Trophoblast cell (in vitro differentiated cells and primary cell): ENCODE measurements around the gene ULK4.

Experiments
- DNase-seq, 2 donors: peaks; one replicate each; pipeline ENCODE4 v3.0.0-alpha.2; 2016
- H2AFZ ChIP-seq: 2 replicates; pipeline ENCODE4 v1.6.1; 2013; ENCODE audit warnings: low read length, moderate library complexity, mild to moderate bottlenecking; ENCODE audit not compliant: insufficient read depth, poor library complexity
- H2AK5ac ChIP-seq: 2 replicates; pipeline ENCODE4 v1.6.1; 2013; ENCODE audit warnings: mild to moderate bottlenecking, low read length
- H2BK120ac ChIP-seq: 2 replicates; pipeline ENCODE4 v1.6.1; 2013; ENCODE audit warnings: low read length, mild to moderate bottlenecking, moderate library complexity; ENCODE audit not compliant: insufficient read depth, poor library complexity
- H2BK12ac ChIP-seq: 2 replicates; pipeline ENCODE4 v1.6.1; 2013; ENCODE audit warnings: mild to moderate bottlenecking, low read length, moderate library complexity
- H2BK5ac ChIP-seq: 2 replicates; pipeline ENCODE4 v1.6.1; 2013; ENCODE audit warnings: low read length, low read depth, moderate library complexity, mild to moderate bottlenecking; ENCODE audit not compliant: poor library complexity
- H3K14ac ChIP-seq: 2 replicates; pipeline ENCODE4 v1.6.1; 2013; ENCODE audit warnings: mild to moderate bottlenecking, low read length
- H3K18ac ChIP-seq: 2 replicates; pipeline ENCODE4 v1.6.1; 2013; ENCODE audit warnings: mild to moderate bottlenecking, low read length
- H3K23ac ChIP-seq: 2 replicates; pipeline ENCODE4 v1.6.1; 2013; ENCODE audit warnings: low read length
- H3K27ac ChIP-seq: 2 replicates; pipeline ENCODE4 v1.5.1; 2013; ENCODE audit warnings: low read depth, mild to moderate bottlenecking, inconsistent platforms, low read length, moderate library complexity
- H3K27me3 ChIP-seq: 2 replicates; pipeline ENCODE4 v1.6.1; 2013; ENCODE audit warnings: inconsistent platforms, mild to moderate bottlenecking, low read length, moderate library complexity; ENCODE audit not compliant: insufficient read depth
- H3K36me3 ChIP-seq, 2 experiments: 1 replicate in 1 of 2; 2 replicates in 1 of 2; pipeline ENCODE4 v1.6.1; 2013; ENCODE audit warnings: low read length in 2 of 2, mild to moderate bottlenecking in 2 of 2, moderate library complexity in 1 of 2; ENCODE audit not compliant: insufficient read depth in 2 of 2, control insufficient read depth in 1 of 2
- H3K4ac ChIP-seq: 2 replicates; pipeline ENCODE4 v1.6.1; 2013; ENCODE audit warnings: low read depth, mild to moderate bottlenecking, low read length, moderate library complexity
- H3K4me1 ChIP-seq, 2 experiments: 1 replicate in 1 of 2; 2 replicates in 1 of 2; pipeline ENCODE4 v1.6.1; 2013; ENCODE audit warnings: low read length in 2 of 2, mild to moderate bottlenecking in 2 of 2, moderate library complexity in 1 of 2; ENCODE audit not compliant: insufficient read depth in 2 of 2, control insufficient read depth in 1 of 2
- H3K4me2 ChIP-seq: 2 replicates; pipeline ENCODE4 v1.6.1; 2013; ENCODE audit warnings: inconsistent platforms, mild to moderate bottlenecking, low read length, moderate library complexity
- H3K4me3 ChIP-seq: 2 replicates; pipeline ENCODE4 v1.5.1; 2013; ENCODE audit warnings: mild to moderate bottlenecking, low read depth, low read length, inconsistent platforms
- H3K79me1 ChIP-seq: one replicate; pipeline ENCODE4 v1.6.1; 2013; ENCODE audit warnings: low read length
- H3K79me2 ChIP-seq: 2 replicates; pipeline ENCODE4 v1.6.1; 2013; ENCODE audit warnings: low read length, mild to moderate bottlenecking; ENCODE audit not compliant: control insufficient read depth, insufficient read depth, poor library complexity
- H3K9ac ChIP-seq: 2 replicates; pipeline ENCODE4 v1.6.1; 2013; ENCODE audit warnings: mild to moderate bottlenecking, low read length
- H3K9me3 ChIP-seq: 2 replicates; pipeline ENCODE4 v1.6.1; 2013; ENCODE audit warnings: low read depth, mild to moderate bottlenecking, control low read depth, inconsistent platforms, low read length; ENCODE audit not compliant: insufficient read depth
- H4K12ac ChIP-seq: 2 replicates; pipeline ENCODE4 v1.6.1; 2013; ENCODE audit warnings: low read depth, mild to moderate bottlenecking, low read length, moderate library complexity
- H4K8ac ChIP-seq: 2 replicates; pipeline ENCODE4 v1.6.1; 2013; ENCODE audit warnings: low read depth, mild to moderate bottlenecking, low read length, moderate library complexity
- H4K91ac ChIP-seq: one replicate; pipeline ENCODE4 v1.6.1; 2013; ENCODE audit warnings: low read depth, mild to moderate bottlenecking, low read length, moderate library complexity
- WGBS: extraction: QIAGEN DNeasy Blood & Tissue Kit; methylation state at CpG from one replicate; pipeline ENCODE4 v1.1.7; 2013; ENCODE audit warnings: missing lambda C conversion rate; ENCODE audit not compliant: insufficient read length, insufficient coverage; ENCODE audit errors: extremely low coverage; 5-methylcytosine and 5-hydroxymethylcytosine counted together

The ULK4 gene

DNA sequence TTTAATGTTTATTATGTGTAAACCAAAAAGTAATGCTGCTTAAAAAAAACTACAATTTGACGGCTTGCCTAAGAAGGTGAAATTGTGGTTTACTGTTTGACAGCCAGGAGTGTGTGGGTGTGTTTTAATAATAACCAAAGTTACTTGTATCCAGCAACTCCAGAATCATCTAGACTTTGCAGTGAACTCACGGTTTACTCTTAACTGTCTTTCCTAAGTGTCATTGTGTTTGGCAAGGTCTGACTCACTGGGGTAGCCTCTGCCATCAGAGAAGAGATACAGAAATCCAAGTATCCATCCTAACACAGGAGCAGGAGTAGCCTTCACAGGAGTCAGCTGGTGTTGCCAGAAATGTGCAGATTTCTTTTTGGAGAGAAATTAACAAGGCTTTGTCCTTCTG, 611.5 kb downstream of the ULK4 start:
- no peak overlapping the region for H3K27ac ChIP-seq
- no peak for DNase-seq
- no peak overlapping the region for H4K91ac ChIP-seq
- H2BK5ac ChIP-seq = no peak overlapping the region
- no peak overlapping the region for H2BK12ac ChIP-seq
- no peak overlapping the region for H3K23ac ChIP-seq
- H4K8ac ChIP-seq = no peak overlapping the region
- no peak overlapping the region for H3K4ac ChIP-seq
- H2AFZ ChIP-seq = no peak overlapping the region
- H3K4me3 ChIP-seq = no peak overlapping the region
- H2BK120ac ChIP-seq = no peak overlapping the region
- H3K18ac ChIP-seq = no peak overlapping the region
- no peaks in the 10 kb centered on the region for H3K79me2 ChIP-seq
- H3K27me3 ChIP-seq = no peaks in the 10 kb centered on the region
- peaks cover 0 to 2% of the 10 kb centered on the region in 2 experiments for H3K4me1 ChIP-seq
- H3K9ac ChIP-seq = no peak overlapping the region
- no peaks in the 10 kb centered on the region for H3K36me3 ChIP-seq
- WGBS = no CpG with 5 or more reads among the region's 2 CpGs
- no peak overlapping the region for H4K12ac ChIP-seq
- H3K4me2 ChIP-seq = no peak overlapping the region
- H3K9me3 ChIP-seq = no peaks in the 10 kb centered on the region
- no peak overlapping the region for H2AK5ac ChIP-seq
- H3K14ac ChIP-seq = no peak overlapping the region
- no peaks in the 10 kb centered on the region for H3K79me1 ChIP-seq

DNA sequence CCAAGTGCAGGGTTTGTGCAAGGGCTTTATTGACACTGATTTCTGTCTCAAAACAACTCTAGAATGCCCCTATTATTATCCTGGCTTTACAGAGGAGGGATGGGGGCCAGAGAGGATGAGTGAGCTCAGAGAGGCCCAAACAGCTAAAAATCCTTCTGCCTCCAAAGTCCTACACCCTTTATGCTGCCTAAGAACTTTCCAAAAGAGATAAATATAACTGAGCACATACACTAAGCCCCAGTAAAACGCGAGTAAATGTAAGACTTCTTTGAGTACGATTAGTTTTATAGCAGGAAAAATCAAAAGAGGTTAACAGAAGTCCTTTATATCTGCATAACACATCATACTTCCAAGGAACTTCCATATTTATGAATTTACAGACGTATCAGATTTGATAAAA, 613.5 kb downstream of the ULK4 start:
- H4K12ac ChIP-seq = no peak overlapping the region
- DNase-seq = no peak
- no peak overlapping the region for H3K4me3 ChIP-seq
- no CpG with 5 or more reads among the region's 4 CpGs for WGBS
- no peak overlapping the region for H3K9ac ChIP-seq
- H3K79me1 ChIP-seq = no peaks in the 10 kb centered on the region
- H3K4me1 ChIP-seq = no peaks in the 10 kb centered on the region
- no peaks in the 10 kb centered on the region for H3K36me3 ChIP-seq
- H3K18ac ChIP-seq = no peak overlapping the region
- H3K27ac ChIP-seq = no peak overlapping the region
- no peak overlapping the region for H4K91ac ChIP-seq
- H3K4me2 ChIP-seq = no peak overlapping the region
- H3K27me3 ChIP-seq = no peaks in the 10 kb centered on the region
- H3K4ac ChIP-seq = no peak overlapping the region
- no peak overlapping the region for H3K14ac ChIP-seq
- H2BK12ac ChIP-seq = no peak overlapping the region
- H3K79me2 ChIP-seq = no peaks in the 10 kb centered on the region
- no peak overlapping the region for H3K23ac ChIP-seq
- H3K9me3 ChIP-seq = no peaks in the 10 kb centered on the region
- H2AFZ ChIP-seq = no peak overlapping the region
- no peak overlapping the region for H2AK5ac ChIP-seq
- no peak overlapping the region for H4K8ac ChIP-seq
- H2BK120ac ChIP-seq = no peak overlapping the region
- no peak overlapping the region for H2BK5ac ChIP-seq

DNA sequence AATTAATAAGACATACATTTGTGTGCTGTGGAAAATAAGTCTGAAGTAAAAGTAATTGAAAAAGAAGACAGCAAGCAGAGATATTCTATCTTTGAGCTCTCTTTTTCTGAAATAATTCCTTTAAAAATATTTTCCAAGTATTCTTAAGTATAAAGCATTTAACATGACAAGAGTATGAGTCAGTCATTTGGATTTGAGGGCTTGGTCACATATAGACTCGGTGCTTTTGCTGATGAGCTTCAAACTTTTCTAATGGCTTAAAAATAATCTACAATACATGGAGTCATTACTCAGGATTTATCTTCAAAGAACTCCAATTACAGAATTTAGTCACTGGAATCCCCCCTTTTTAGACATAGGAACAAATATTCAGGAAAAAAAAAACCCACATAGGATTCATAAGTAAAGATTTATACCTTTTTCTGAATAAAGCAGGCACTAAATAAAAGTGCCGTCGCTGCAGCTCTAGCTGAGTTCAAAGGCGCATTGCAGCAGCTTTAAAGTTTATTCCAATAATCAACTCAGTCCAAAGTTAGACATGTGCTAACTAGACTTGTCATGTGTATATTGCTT, 615.1 kb downstream of the ULK4 start:
- Histone ChIP-seq H3K4ac (no peak overlapping the region), H3K4me3 (no peak overlapping the region), H3K9me3 (no peaks in the 10 kb centered on the region), H3K79me2 (no peaks in the 10 kb centered on the region), H4K12ac (no peak overlapping the region), H2AFZ (no peak overlapping the region), H3K23ac (no peak overlapping the region), H2BK120ac (no peak overlapping the region), H2AK5ac (no peak overlapping the region), H3K4me2 (no peak overlapping the region), H3K79me1 (no peaks in the 10 kb centered on the region), H3K9ac (no peak overlapping the region), H4K8ac (no peak overlapping the region), H3K27ac (no peak overlapping the region), H3K18ac (no peak overlapping the region), H3K14ac (no peak overlapping the region), H4K91ac (no peak overlapping the region), H2BK5ac (no peak overlapping the region), H2BK12ac (no peak overlapping the region), H3K4me1 (no peaks in the 10 kb centered on the region), H3K36me3 (no peaks in the 10 kb centered on the region), H3K27me3 (no peaks in the 10 kb centered on the region)
- WGBS = no CpG with 5 or more reads among the region's 4 CpGs
- no peak for DNase-seq

DNA sequence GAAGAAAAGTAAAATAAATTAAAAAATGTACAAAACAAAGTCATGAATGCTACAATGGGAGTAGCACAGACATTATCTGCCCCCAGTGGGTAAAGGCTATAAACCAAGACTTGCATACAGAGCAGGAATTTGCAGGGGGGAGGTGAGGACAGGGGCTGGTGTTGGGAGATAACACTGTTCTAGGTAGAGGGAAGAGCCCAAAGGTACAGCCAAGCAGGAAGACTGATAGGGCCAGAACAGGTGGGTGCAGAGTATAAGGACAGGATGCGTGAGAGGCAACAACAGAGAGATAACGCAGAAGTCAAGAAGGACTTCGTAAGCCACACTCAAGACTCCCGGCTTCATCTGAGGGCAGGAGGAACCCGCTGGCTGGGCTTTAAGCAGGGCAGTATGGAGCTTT, 616.1 kb downstream of the ULK4 start:
- Histone ChIP-seq H3K27me3 (no peaks in the 10 kb centered on the region), H3K9me3 (no peaks in the 10 kb centered on the region)

More for the DNA sequence above, 616.1 kb downstream of the ULK4 start:
- H3K18ac ChIP-seq = no peak overlapping the region
- no peak overlapping the region for H2AK5ac ChIP-seq
- H2BK5ac ChIP-seq = no peak overlapping the region
- no peak overlapping the region for H3K27ac ChIP-seq
- no peaks in the 10 kb centered on the region for H3K79me1 ChIP-seq
- no peak overlapping the region for H4K12ac ChIP-seq
- no peak overlapping the region for H3K9ac ChIP-seq
- no peaks in the 10 kb centered on the region for H3K36me3 ChIP-seq
- H3K4me1 ChIP-seq = no peaks in the 10 kb centered on the region
- DNase-seq = no peak
- H3K14ac ChIP-seq = no peak overlapping the region
- no peak overlapping the region for H4K8ac ChIP-seq
- H3K4me3 ChIP-seq = no peak overlapping the region
- no peak overlapping the region for H2BK12ac ChIP-seq
- H3K4me2 ChIP-seq = no peak overlapping the region
- H4K91ac ChIP-seq = no peak overlapping the region
- H2BK120ac ChIP-seq = no peak overlapping the region
- no peak overlapping the region for H3K4ac ChIP-seq
- WGBS = no CpG with 5 or more reads among the region's 5 CpGs
- no peaks in the 10 kb centered on the region for H3K79me2 ChIP-seq
- no peak overlapping the region for H3K23ac ChIP-seq
- no peak overlapping the region for H2AFZ ChIP-seq
